OCI-LY7 (cell line): Measurements from ENCODE around the gene MUL1. TPM values are rescaled to one million over a fixed set of nuclear protein-coding genes. Genes with fewer than 3 reads are reported as not detected.

Experiments used
- BruUV-seq: library from RNA; stranded (reverse); fragments of 400-500 nt; replicated peaks from 2 replicates; lab custom pipeline; 2021; lab: Mats Ljungman, UMichigan
- CTCF ChIA-PET: fragments of 300-600 bp; sonication (Branson Sonifier 250); formaldehyde crosslinking; loops from one replicate; lab custom pipeline; 2022; ENCODE audit warnings: antibody characterized with exemption; ENCODE audit not compliant: unreplicated experiment; lab: Charles Lee
- POLR2A ChIA-PET: fragments of 300-600 bp; sonication (Branson Sonifier 250); formaldehyde crosslinking; loops from one replicate; lab custom pipeline; 2022; ENCODE audit warnings: antibody characterized with exemption; lab: Charles Lee
- DNase-seq: peaks from one replicate; pipeline ENCODE4 v3.0.0-alpha.2; 2015; ENCODE audit warnings: low spot score
- H2AFZ ChIP-seq: fragments of 200-600 bp; sonication (generic), shearing (Covaris generic); 2 replicates; pipeline ENCODE4 v1.6.1; 2014; ENCODE audit warnings: mild to moderate bottlenecking, antibody characterized with exemption, low read length, moderate library complexity
- H3K27ac ChIP-seq: fragments of 200-600 bp; sonication (generic); 2 replicates; pipeline ENCODE4 v1.5.1; 2014; ENCODE audit warnings: mixed run types, low read depth, mild to moderate bottlenecking, moderate library complexity, low read length, inconsistent platforms; ENCODE audit not compliant: poor library complexity, severe bottlenecking
- H3K36me3 ChIP-seq: fragments of 200-600 bp; sonication (generic); 2 replicates; pipeline ENCODE4 v1.6.1; 2014; ENCODE audit warnings: mild to moderate bottlenecking, antibody characterized with exemption, low read length, moderate library complexity, mixed read lengths; ENCODE audit not compliant: insufficient read depth
- H3K4me1 ChIP-seq: fragments of 200-600 bp; sonication (generic); 2 replicates; pipeline ENCODE4 v1.5.1; 2014; ENCODE audit warnings: mild to moderate bottlenecking, low read length; ENCODE audit not compliant: insufficient read depth, poor library complexity, severe bottlenecking
- H3K4me2 ChIP-seq: fragments of 200-600 bp; sonication (generic); 2 replicates; pipeline ENCODE4 v1.6.1; 2014; ENCODE audit warnings: mild to moderate bottlenecking, low read length
- H3K4me3 ChIP-seq: fragments of 200-600 bp; sonication (generic); 2 replicates; pipeline ENCODE4 v1.5.1; 2014; ENCODE audit warnings: mild to moderate bottlenecking, low read depth, low read length; ENCODE audit not compliant: poor library complexity, severe bottlenecking
- H3K79me2 ChIP-seq: fragments of 200-600 bp; sonication (generic); 2 replicates; pipeline ENCODE4 v1.6.1; 2016; ENCODE audit warnings: low read depth, mild to moderate bottlenecking, low read length, moderate library complexity, mixed read lengths; ENCODE audit not compliant: insufficient read depth
- H3K9me2 ChIP-seq: fragments of 200-600 bp; sonication (generic); 2 replicates; pipeline ENCODE4 v1.6.1; 2016; ENCODE audit warnings: mild to moderate bottlenecking, low read length, mixed read lengths; ENCODE audit not compliant: insufficient read depth
- H3K9me3 ChIP-seq: fragments of 200-600 bp; sonication (generic); 2 replicates; pipeline ENCODE4 v1.6.1; 2014; ENCODE audit warnings: mild to moderate bottlenecking, mixed run types, low read length, mixed read lengths
- H4K20me1 ChIP-seq: fragments of 200-600 bp; sonication (generic); 2 replicates; pipeline ENCODE4 v1.6.1; 2014; ENCODE audit warnings: mild to moderate bottlenecking, antibody characterized with exemption, low read length, moderate library complexity, mixed read lengths; ENCODE audit not compliant: insufficient read depth
- EZH2phosphoT487 ChIP-seq: fragments of 200-600 bp; sonication (generic); IDR thresholded peaks from 2 replicates; pipeline ENCODE4 v1.6.1; 2018; ENCODE audit warnings: low read depth, borderline replicate concordance, mild to moderate bottlenecking, mixed run types, antibody characterized with exemption, low read length, moderate library complexity, mixed read lengths
- intact Hi-C: fragments of 100-400 bp; cut with micrococcal nuclease; formaldehyde crosslinking; loops from one replicate; pipeline ENCODE4 v1.10.0; 2022; ENCODE audit not compliant: unreplicated experiment
- total RNA-seq, 2 experiments: library from RNA; depleted of rRNA in 1 of 2; stranded (reverse); fragments of >200 nt in 1 of 2; shearing (Covaris generic) in 1 of 2; gene quantifications; 2 replicates each; pipeline ENCODE4 v1.2.3, GENCODE V29; 2014 to 2022
- TF ChIP-seq, protein P1 (sequence below): fragments of 200-600 bp; sonication (generic); conservative IDR thresholded peaks from 2 replicates; pipeline ENCODE4 v1.5.1; 2014; ENCODE audit warnings: mild to moderate bottlenecking, antibody characterized with exemption, low read length, moderate library complexity, mixed read lengths

MUL1 gene
- total RNA-seq, 2 experiments from 2014 or later: 16.3 to 25.2 TPM

DNA sequence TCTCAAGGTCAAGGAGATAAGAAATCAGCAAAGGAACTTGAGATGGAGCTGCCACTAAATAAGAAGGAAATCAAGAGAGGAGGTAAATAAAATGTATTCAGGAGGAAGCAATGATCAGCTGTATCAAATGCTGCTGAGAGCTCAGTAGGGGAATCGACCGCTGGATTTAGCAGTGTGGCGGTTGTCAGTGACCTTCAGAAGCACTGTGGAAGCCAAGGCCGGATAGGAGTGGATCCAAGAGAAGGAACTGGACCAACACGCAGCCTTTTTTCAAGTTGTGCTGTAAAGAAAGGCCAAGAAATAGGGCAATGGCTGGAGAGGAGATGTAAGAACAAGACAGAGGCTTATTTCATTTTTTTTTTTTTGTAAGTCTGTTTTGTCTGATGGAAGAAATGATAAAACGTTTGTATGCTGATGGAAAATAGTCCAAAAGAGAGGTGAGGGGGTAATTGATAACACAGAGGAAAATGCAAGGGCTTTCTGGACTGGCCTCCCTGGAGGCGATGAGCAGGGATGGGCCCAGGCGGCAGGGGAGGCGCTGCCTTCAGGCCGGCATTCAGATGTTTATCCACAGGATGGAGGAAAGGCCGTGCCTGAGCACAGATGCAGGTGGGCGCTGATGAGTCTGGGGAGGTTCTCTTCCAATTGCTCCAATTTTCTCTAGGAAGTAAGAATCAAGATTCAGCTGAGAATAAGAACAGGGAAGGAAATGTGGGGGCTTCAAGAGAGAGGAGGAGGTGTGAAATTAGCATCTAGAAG is 26.9 kb upstream of the MUL1 start:
- Histone ChIP-seq H3K79me2 (no peaks in the 10 kb centered on the region), H3K9me2 (no peaks in the 10 kb centered on the region), H3K9me3 (no peaks in the 10 kb centered on the region), H3K36me3 (no peaks in the 10 kb centered on the region), H2AFZ (no peak overlapping the region), H3K4me3 (no peak overlapping the region), H4K20me1 (no peaks in the 10 kb centered on the region), H3K4me1 (no peaks in the 10 kb centered on the region), H3K4me2 (no peak overlapping the region), H3K27ac (no peak overlapping the region)
- intact Hi-C loops: no loop called here
- CTCF ChIA-PET: no interaction called here
- POLR2A ChIA-PET: interaction anchor here (0.5 kb wide), 1 partner anchor 15 kb away, joined by 3 read pairs; no protein-coding TSS in a partner anchor
- DNase-seq: no peak
- no TSS peak for BruUV-seq
- TF ChIP-seq, protein P1, sequence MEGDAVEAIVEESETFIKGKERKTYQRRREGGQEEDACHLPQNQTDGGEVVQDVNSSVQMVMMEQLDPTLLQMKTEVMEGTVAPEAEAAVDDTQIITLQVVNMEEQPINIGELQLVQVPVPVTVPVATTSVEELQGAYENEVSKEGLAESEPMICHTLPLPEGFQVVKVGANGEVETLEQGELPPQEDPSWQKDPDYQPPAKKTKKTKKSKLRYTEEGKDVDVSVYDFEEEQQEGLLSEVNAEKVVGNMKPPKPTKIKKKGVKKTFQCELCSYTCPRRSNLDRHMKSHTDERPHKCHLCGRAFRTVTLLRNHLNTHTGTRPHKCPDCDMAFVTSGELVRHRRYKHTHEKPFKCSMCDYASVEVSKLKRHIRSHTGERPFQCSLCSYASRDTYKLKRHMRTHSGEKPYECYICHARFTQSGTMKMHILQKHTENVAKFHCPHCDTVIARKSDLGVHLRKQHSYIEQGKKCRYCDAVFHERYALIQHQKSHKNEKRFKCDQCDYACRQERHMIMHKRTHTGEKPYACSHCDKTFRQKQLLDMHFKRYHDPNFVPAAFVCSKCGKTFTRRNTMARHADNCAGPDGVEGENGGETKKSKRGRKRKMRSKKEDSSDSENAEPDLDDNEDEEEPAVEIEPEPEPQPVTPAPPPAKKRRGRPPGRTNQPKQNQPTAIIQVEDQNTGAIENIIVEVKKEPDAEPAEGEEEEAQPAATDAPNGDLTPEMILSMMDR: no peak
- no peak for TF ChIP-seq EZH2phosphoT487

DNA sequence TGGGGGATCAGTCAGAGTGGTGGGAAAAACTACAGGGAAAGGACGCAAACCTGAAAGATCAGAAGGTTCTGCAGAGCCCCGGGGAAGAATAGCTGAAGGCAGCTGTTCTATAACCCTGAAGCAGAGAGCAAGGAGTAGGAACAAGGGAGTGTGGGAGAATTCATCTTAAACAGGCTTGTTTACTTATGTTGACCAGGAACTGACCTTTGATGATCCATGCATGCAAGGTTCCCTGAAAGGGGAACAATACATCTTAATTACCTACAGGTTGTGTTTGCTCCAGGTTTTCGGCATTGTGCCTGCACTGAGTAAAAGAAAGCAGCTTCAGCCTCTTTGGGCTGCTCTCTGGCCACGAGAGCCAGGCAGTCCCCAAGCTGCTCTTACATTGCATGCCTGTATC is 25.7 kb upstream of the MUL1 start:
- TF ChIP-seq, protein P1: no peak
- TF ChIP-seq EZH2phosphoT487: no peak
- POLR2A ChIA-PET: no interaction called here

DNA sequence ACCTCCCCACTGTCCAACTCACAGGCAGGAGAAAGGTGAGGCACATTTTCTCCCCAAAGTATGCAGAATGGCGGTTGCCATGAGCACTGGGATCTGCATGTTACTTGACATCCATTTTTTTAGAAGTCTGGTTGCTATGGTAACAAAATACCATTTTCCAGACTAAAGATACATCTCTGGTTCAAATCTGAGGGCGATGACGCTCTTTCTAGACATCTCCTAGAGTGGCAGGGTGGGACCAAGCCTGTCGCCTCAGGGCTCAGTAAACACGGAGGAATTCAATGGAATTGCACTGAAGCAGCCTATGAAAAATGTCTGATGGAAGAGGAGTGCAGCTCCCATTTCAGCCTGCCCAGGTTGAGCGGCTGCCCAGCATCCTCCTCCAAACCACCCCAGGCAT is 22.9 kb upstream of the MUL1 start:
- Histone ChIP-seq H3K4me3 (no peak overlapping the region), H3K9me2 (no peaks in the 10 kb centered on the region), H2AFZ (no peak overlapping the region), H3K4me1 (no peaks in the 10 kb centered on the region), H3K36me3 (no peaks in the 10 kb centered on the region), H3K4me2 (no peak overlapping the region), H3K9me3 (no peaks in the 10 kb centered on the region), H3K27ac (no peak overlapping the region), H4K20me1 (no peaks in the 10 kb centered on the region), H3K79me2 (no peaks in the 10 kb centered on the region)
- POLR2A ChIA-PET: no interaction called here
- no TSS peak for BruUV-seq
- intact Hi-C loops: no loop called here
- CTCF ChIA-PET: no interaction called here
- DNase-seq: no peak
- no peak for TF ChIP-seq EZH2phosphoT487
- TF ChIP-seq, protein P1: no peak

More for the DNA sequence above, 25.7 kb upstream of the MUL1 start:
- no peaks in the 10 kb centered on the region for H3K9me2 ChIP-seq
- no peak for DNase-seq
- CTCF ChIA-PET: no interaction called here
- H2AFZ ChIP-seq: no peak overlapping the region
- intact Hi-C loops: no loop called here
- H3K27ac ChIP-seq: no peak overlapping the region
- no peaks in the 10 kb centered on the region for H3K36me3 ChIP-seq
- H3K4me3 ChIP-seq: no peak overlapping the region
- no peaks in the 10 kb centered on the region for H4K20me1 ChIP-seq
- H3K4me2 ChIP-seq: no peak overlapping the region
- no peaks in the 10 kb centered on the region for H3K9me3 ChIP-seq
- H3K79me2 ChIP-seq: no peaks in the 10 kb centered on the region
- H3K4me1 ChIP-seq: no peaks in the 10 kb centered on the region
- no TSS peak for BruUV-seq
